Stimulated activated CD8-positive, alpha-beta memory T cell treated with anti-CD3 and anti-CD28 coated beads, Interleukin-4, amount 100 ng/mL, for 24 hours (primary cell): ENCODE data around the gene ERG.

Experiments used
- DNase-seq: peaks from one replicate; pipeline ENCODE4 v3.0.0-alpha.2; 2020; ENCODE audit warnings: low read depth

ERG gene

GRCh38 chr21:38356883-38357625, 141.2 kb downstream of the ERG start:
- no peak for DNase-seq

GRCh38 chr21:38355992-38356781, 142.1 kb downstream of the ERG start:
- peak; percentile 55 for DNase-seq

DNA sequence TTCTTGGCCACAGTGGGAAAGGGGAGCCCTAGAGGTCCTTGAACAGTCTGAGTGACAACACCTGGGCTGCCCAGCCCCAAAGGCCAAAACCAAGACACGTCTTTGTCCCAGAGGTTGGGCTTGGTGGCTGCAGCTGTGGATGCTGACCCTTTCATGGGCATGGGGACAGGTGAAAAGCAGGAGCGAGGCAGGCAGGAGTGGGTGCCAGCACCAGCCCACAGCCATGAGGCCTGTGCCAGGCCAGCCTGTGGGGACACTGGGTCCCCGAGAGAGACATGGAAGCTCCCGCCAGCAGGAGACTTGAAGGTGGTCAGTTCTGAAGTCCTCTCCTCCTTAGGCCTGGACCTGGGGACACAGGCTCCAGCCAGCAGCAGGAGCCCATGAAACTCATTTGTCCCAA, 142.9 kb downstream of the ERG start:
- no peak for DNase-seq

- no peak for DNase-seq
Observed at GRCh38 chr21:38354746-38355145, 143.5 kb downstream of the ERG start.

DNA sequence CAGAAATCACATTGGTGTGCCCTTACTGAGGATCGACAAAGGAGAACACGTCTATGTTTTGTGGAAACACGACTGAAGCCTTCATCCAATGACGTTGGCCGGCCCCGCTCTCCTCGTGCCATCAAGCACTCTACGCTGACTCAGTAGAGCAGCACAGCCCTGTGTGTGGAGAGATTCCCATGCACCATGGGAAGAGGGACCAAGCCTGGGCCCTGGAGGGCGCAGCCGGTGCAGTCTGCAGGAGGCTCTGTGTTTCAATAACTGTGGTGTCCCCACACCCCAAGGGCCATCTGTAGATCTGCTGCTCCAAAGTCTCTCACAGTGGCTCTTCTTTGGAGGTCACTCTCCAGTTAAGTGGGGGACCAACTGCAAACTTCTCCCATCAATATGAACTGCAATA, 144.0 kb downstream of the ERG start:
- DNase-seq, result no peak

DNA sequence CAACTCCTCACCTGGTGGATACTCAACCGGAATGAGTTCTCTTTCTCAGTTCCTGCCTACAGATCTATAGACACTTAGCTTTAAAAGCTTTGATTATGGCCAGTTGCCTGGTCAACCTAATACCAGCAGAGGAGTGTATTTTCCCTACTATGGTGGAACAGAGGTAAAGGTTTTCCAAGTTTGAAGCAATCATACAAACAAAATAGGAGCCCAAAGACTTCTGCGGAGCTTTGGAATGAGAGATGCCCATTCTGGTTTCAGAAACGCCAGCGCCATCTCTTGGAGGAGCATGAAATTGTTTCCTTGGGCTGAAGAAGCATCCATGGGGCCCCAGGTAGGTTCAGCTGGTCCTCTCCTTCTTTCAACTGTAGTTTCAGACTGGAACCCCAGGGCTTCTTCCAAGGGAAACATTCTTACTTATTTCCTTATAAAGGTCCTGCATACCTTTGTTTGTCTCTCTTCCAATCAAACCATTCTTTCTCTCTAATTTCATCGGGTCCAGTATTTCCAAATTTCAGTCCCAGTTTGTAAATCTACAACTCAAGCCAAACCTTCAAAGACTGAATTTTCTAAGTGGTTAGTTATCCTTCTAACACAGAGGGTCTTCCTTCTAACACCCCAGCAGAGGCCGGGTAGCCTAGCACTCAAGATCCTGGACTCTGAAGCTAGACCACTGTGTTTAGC, 145.6 kb downstream of the ERG start:
- peak; percentile 7 for DNase-seq

DNA sequence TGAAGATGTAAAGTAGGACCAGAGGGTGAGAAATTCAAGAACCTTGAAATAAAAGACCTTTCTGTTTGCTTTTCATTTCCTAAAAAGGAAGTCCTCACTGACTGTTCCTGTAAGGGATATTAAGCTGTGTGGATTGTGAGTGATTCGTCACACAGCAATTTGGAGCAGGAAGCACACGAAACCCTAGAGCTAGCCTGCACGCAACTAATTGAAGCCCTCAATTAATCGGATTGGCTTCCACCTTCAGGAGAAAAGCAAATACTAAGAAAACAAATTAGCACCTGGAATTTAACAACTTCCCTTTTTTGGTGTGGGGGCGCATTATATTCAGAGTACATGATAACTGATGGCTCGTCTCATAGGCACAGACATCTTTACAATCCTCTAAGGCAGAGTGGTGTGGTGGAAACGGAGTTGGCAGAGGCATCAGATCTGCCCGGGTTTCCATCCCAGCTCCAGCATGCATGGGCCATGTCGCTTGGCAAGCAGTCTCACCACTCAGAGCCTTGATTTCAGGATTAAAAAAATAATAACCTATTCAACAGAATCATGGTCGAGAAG, 146.2 kb downstream of the ERG start:
- DNase-seq, result no peak

GRCh38 chr21:38351176-38351959, 146.9 kb downstream of the ERG start:
- DNase-seq, result no peak

DNA sequence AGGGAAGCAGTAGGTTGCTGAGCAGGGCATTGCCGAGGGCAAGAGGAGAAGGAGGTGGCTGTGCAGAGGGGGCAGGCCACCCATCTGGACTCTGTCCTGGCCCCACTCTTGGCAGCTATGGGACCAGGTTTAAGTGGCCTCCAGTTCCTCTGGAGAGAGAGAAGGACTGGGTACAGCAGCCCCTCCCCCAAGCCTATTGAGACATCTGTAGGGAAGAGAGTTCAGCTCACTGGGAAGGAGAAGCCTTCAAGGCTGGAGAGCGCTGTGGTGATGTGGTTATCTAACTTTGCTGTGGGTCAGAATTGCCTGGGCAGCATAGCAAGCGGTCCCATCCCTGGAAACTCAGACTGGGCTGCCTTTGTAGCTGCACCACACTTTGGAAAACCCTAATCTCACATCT, 147.6 kb downstream of the ERG start:
- no peak for DNase-seq

- no peak for DNase-seq
Observed at GRCh38 chr21:38349977-38350376, 148.3 kb downstream of the ERG start.

- DNase-seq, result no peak
Observed at GRCh38 chr21:38349111-38349746, 149.0 kb downstream of the ERG start.

DNA sequence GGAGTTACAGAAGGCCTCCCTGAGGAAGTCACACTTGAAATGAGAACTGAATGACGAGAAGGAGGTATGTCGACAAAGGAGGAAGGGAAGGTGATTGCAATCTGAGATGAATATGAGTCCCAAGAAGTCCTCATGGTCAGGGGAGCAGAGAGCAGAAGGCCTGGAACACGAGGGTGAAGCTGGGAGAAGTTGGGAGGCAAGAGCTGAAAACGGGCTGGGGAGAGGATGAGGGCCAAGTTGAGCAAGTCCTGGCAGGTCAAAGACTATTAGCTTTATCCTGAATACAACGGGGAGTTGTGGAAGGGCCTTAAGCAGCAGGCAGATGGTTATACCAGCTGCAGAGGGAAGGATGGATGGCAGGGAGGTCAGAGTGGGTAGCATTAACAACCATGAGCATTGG, 152.0 kb downstream of the ERG start:
- no peak for DNase-seq

- DNase-seq, result no peak
Observed at GRCh38 chr21:38343691-38344090, 154.6 kb downstream of the ERG start.

- DNase-seq, result no peak
Observed at GRCh38 chr21:38342739-38343138, 155.5 kb downstream of the ERG start.

DNA sequence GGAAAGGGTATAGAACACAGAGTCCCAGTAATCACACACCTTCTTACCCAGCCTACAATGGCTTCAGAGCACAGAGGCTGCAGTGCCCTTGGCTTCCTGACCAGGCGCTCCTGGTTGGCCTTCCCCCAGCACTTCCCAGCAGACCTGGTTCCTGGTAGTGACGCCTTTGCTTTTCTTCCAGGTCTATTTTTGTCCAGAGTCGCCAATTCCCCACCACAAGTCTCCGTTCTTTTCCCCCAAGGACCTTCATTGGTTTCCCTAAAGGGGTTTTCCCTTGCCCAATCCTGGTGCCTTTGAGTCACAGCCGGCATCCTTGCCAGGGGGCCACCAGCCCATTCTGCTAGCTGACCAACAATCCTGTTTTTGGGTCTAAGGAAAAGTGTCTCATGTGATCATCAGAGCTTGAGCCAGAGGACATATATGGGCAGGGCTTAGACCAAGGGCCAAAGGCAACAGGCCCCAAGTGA, 156.7 kb downstream of the ERG start:
- DNase-seq, result no peak

DNA sequence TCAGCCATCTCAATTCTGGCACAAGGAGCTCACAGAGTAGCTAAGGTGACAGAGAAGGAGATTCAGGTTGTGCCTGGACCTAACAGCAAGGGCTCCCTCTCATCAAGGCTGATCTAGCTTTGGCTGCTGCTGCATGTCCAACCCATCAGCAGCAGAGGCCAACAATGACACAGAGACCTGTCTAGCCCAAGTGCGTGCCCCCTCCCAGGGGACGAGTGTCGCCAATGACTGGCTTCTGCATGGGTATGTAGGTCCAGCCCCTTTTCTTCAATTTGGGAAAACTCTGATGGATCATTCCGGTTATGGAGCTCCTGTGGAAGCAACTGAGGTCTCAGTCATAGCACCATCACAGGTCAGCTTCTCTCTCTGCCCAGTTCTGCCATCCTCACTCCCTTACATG, 158.1 kb downstream of the ERG start:
- no peak for DNase-seq

GRCh38 chr21:38337793-38338192, 160.5 kb downstream of the ERG start:
- no peak for DNase-seq

GRCh38 chr21:38334866-38335265, 163.4 kb downstream of the ERG start:
- DNase-seq, result no peak

DNA sequence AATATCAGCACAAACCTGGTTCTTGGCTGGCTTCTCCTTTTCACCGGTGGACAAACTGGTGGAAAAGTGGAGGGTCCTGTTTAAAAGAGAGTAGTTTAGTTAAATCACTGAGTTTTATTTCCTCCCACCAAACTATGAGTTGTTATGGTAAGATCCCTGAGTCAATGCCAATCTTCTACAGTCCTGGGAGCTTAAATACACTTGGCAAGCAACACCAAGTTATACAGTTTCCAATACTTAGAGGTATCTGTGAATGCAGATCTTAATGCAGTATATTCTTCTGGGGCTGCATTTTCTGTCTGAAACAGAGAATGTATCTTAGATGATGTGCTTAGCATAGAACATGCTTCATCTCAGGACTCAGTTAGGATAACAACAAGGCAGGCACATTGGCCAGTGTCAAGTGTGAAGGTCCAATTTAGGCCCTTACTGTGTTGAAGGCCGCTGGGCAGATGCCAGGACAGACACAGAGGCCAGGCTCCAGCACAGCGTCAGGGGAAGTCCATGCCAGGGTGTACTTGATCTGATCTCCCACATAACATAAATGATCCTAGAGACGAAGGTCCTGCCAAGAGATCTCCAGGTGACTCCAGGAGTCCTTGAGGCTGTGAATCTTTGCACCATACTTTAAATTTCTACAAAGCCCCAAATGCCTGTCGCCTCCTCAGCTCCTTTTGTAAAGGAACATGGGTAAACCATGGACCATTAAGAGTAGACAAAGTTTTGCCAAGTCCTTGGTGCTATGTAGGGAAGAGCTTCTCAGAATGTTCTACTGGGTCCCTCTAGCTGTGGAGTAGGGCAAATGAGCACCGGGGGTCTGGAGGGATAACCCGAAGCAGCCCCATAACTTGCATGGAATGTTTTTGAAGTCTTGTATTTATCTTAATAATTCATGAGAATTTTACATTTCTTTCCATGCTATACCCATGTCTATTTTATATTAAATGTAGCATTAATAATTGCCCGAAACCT, 164.7 kb downstream of the ERG start:
- DNase-seq, result no peak

DNA sequence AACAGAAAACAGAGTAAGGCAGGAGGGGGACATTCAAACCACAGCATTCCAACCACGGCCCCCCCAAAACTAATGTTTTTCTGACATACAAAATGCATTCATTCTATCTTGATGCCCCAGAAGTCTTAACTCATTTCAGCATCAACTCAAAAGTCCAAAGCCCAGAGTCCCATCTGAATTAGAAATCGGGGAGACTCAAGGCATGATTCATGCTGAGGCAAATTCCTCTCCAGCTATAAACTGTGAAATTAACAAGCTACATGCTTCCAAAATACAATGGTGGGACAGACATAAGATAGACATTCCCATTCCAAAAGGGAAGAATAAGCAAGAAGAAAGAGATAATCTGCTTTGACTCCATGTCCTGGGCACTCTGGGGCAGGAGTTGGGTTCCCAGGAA, 167.6 kb downstream of the ERG start:
- no peak for DNase-seq
